ENCODE measurements around the gene CNTD1. TPM values are rescaled to one million over a fixed set of nuclear protein-coding genes. Genes with fewer than 3 reads are reported as not detected.
A peak's percentile ranks its signal among the peaks of the same experiment; 100 is the strongest.

The CNTD1 gene
- total and polyA plus RNA-seq, 4 donors: 0.61 to 1.6 (median 0.78) TPM

GRCh38 chr17:42818379-42818778 lies 19.7 kb downstream of the CNTD1 start:
- WGBS, 2 donors: 85 to 93% methylated on average over 5 of the region's 5 CpGs
- ATAC-seq (ENCODE audit: insufficient read depth, low FRiP score) (no peak), DNase-seq (no peak)
- H3K36me3 ChIP-seq (ENCODE audit: control insufficient read depth in 4 of 4, insufficient read depth in 4 of 4, low read length in 4 of 4): peaks cover 27 to 57% (median 33%) of the 10 kb centered on the region in 4 donors
- no peak overlapping the region for H3K9ac ChIP-seq (ENCODE audit: insufficient read depth in 1 of 2, low read length in 2 of 2)
- no peak for TF ChIP-seq CTCF (IDR thresholded peaks at IDR 0.05; ENCODE audit: control extremely low read depth, extremely low read depth)
- no peak overlapping the region for H3K4me3 ChIP-seq
- H3K9me3 ChIP-seq (ENCODE audit: control insufficient read depth in 4 of 4, insufficient read depth in 3 of 4, low read length in 3 of 4): no peaks in the 10 kb centered on the region
- H3K27me3 ChIP-seq (ENCODE audit: control insufficient read depth in 3 of 3, insufficient read depth in 3 of 3, low read length in 2 of 3): no peaks in the 10 kb centered on the region
- no peak overlapping the region for H3K27ac ChIP-seq (ENCODE audit: low read depth in 1 of 2, low read length in 1 of 2)
- peaks cover 0 to 6% (median 2%) of the 10 kb centered on the region in 5 donors for H3K4me1 ChIP-seq (ENCODE audit: control insufficient read depth in 5 of 5, insufficient read depth in 5 of 5, low read length in 5 of 5)

GRCh38 chr17:42819939-42820535 lies 21.4 kb downstream of the CNTD1 start:
- DNase-seq: peak in 2 of 3 donors; percentile 43 to 50
- H3K4me1 ChIP-seq (ENCODE audit: control insufficient read depth in 5 of 5, insufficient read depth in 5 of 5, low read length in 5 of 5): peaks cover 0 to 11% (median 5%) of the 10 kb centered on the region in 5 donors
- peak; percentile 18 for TF ChIP-seq CTCF (IDR thresholded peaks at IDR 0.05; ENCODE audit: control extremely low read depth, extremely low read depth)
- 36 to 37% methylated on average over 2 of the region's 2 CpGs for WGBS, 2 donors
- no peaks in the 10 kb centered on the region for H3K9me3 ChIP-seq (ENCODE audit: control insufficient read depth in 4 of 4, insufficient read depth in 3 of 4, low read length in 3 of 4)
- no peak for ATAC-seq (ENCODE audit: insufficient read depth, low FRiP score)
- H3K27me3 ChIP-seq (ENCODE audit: control insufficient read depth in 3 of 3, insufficient read depth in 3 of 3, low read length in 2 of 3): no peaks in the 10 kb centered on the region
- H3K36me3 ChIP-seq (ENCODE audit: control insufficient read depth in 4 of 4, insufficient read depth in 4 of 4, low read length in 4 of 4): peaks cover 25 to 45% (median 30%) of the 10 kb centered on the region in 4 donors
- no peak overlapping the region for H3K4me3 ChIP-seq
- no peak overlapping the region for H3K27ac ChIP-seq (ENCODE audit: low read depth in 1 of 2, low read length in 1 of 2)
- H3K9ac ChIP-seq (ENCODE audit: insufficient read depth in 1 of 2, low read length in 2 of 2): no peak overlapping the region

GRCh38 chr17:42821176-42821575 lies 22.5 kb downstream of the CNTD1 start:
- DNase-seq (no peak), ATAC-seq (ENCODE audit: insufficient read depth, low FRiP score) (no peak)
- Histone ChIP-seq H3K4me3 (no peak overlapping the region), H3K36me3 (ENCODE audit: control insufficient read depth in 4 of 4, insufficient read depth in 4 of 4, low read length in 4 of 4) (peaks cover 18 to 35% (median 22%) of the 10 kb centered on the region in 4 donors), H3K4me1 (ENCODE audit: control insufficient read depth in 5 of 5, insufficient read depth in 5 of 5, low read length in 5 of 5) (peaks cover 0 to 11% (median 4%) of the 10 kb centered on the region in 5 donors), H3K27ac (ENCODE audit: low read depth in 1 of 2, low read length in 1 of 2) (no peak overlapping the region), H3K9ac (ENCODE audit: insufficient read depth in 1 of 2, low read length in 2 of 2) (no peak overlapping the region), H3K9me3 (ENCODE audit: control insufficient read depth in 4 of 4, insufficient read depth in 3 of 4, low read length in 3 of 4) (no peaks in the 10 kb centered on the region), H3K27me3 (ENCODE audit: control insufficient read depth in 3 of 3, insufficient read depth in 3 of 3, low read length in 2 of 3) (no peaks in the 10 kb centered on the region)
- WGBS, 2 donors: 92 to 96% methylated on average over 7 of the region's 7 CpGs
- no peak for TF ChIP-seq CTCF (IDR thresholded peaks at IDR 0.05; ENCODE audit: control extremely low read depth, extremely low read depth)

- no peak for TF ChIP-seq CTCF (IDR thresholded peaks at IDR 0.05; ENCODE audit: control extremely low read depth, extremely low read depth)
- no peaks in the 10 kb centered on the region for H3K27me3 ChIP-seq (ENCODE audit: control insufficient read depth in 3 of 3, insufficient read depth in 3 of 3, low read length in 2 of 3)
- 91 to 93% methylated on average over 1 of the region's 1 CpG for WGBS, 2 donors
- no peak overlapping the region for H3K4me3 ChIP-seq
- H3K27ac ChIP-seq (ENCODE audit: low read depth in 1 of 2, low read length in 1 of 2): no peak overlapping the region
- no peak overlapping the region for H3K9ac ChIP-seq (ENCODE audit: insufficient read depth in 1 of 2, low read length in 2 of 2)
- no peaks in the 10 kb centered on the region for H3K36me3 ChIP-seq (ENCODE audit: control insufficient read depth in 4 of 4, insufficient read depth in 4 of 4, low read length in 4 of 4)
- DNase-seq (no peak), ATAC-seq (ENCODE audit: insufficient read depth, low FRiP score) (no peak)
- H3K9me3 ChIP-seq (ENCODE audit: control insufficient read depth in 4 of 4, insufficient read depth in 3 of 4, low read length in 3 of 4): no peaks in the 10 kb centered on the region
- H3K4me1 ChIP-seq (ENCODE audit: control insufficient read depth in 5 of 5, insufficient read depth in 5 of 5, low read length in 5 of 5): peaks cover 3 to 16% (median 4%) of the 10 kb centered on the region in 5 donors
Measured at GRCh38 chr17:42827472-42827871, 28.8 kb downstream of the CNTD1 start.
